NCI-H2171 treated with DMSO at 0.1 percent for 48 hours (cell line): ENCODE results near the gene RAP1A.
"Not testable (repeated sequence)": the region's sequence is repeated elsewhere in the genome, so short reads cannot be mapped to it uniquely, and the experiment has no call there.

Source experiments
- DNase-seq: peaks from one replicate; lab custom pipeline; 2025; lab: John Stamatoyannopoulos, UW

The RAP1A gene

DNA sequence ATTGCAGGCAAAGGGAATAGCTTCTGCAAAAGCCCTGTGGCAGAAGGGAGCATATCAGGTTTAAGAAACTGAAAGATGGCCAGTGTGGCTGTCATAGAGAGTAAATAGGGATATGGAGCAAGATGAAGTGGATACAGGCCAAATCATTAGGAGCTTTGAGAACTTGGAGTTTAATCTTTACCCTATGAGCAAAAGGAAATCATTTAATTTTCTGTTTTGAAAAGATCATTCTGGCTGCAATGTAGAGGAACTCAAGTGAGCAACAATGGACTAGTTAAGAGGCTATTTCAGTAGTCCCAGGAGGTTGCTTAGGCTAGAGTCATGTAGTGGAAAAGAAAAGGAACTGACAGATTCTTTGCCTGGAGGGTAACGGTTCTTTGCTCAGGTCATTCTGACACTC, 47.2 kb downstream of the RAP1A start:
- DNase-seq: no peak

DNA sequence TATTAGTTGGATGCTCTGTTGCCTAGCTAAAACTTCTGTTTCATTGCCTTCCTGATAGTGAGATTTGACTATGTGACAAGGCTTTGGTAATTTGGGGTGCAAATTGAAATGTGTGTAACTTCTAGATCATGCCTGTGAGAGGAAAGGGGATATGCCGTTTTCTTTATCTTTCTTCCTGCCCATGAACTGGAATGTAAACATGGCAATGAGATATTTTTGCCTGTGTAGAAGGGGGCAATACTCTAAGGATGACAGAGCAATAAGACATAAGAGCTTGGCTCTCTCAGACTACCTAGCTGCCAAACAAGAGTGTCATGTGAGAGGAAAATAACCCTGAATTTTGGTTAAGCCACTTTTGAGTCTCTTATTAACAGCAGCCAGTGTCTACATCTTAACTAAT, 49.7 kb downstream of the RAP1A start:
- DNase-seq: no peak

DNA sequence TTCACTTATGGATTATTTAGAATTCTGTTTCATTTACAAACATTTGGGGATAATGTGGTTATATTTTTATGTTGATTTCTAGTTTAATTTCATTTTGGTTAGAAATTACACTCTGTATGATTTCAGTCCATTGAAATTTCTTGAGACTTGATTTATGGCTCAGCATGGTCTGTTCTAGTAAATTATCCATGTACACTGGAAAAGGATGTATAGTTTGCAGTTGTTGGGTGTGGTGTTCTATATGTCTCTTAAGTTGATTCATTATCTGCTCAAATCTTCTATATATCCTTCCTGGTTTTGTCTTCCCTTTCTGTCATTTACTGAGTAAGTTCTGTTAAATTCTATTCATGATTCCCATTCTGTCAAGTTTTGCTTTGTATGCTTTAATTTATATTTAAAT, 52.3 kb downstream of the RAP1A start:
- no peak for DNase-seq

DNA sequence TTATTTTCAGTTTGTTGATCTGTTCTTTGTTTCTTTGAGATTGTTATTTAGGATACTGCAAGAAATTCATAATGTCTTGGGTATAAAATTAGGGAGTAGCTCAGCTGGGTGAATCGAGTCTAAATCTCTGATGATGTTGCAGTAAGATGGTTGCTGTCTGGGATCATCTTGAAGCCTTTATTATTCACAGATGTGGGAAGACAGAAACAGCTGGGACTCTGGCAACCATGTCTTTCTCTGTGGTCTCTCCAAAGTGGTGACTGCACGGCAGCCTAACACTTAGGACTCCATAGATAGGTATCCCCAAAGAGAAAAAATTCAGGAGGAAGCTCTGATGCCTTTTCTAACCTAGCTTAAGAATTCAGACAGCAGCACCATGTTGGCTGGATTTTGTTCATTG, 52.7 kb downstream of the RAP1A start:
- no peak for DNase-seq

DNA sequence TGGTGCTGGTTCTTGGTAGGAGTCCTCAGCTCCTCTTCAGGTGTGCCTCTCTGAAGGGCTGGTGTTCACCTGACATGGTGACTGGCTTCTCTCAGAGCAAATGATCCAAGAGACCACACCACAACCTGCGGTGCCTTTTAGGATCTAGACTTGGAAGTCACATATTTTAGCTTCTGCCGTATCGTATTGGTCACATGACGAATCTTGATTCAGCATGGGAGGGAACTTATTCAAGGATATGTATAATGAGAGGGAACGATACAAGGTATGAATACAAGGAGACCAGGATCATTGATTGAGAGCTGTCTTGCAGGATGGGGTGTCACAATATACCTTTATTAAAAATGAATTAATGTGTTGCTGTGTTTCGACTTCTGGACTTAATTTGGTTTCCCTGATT, 58.0 kb downstream of the RAP1A start:
- no peak for DNase-seq

DNA sequence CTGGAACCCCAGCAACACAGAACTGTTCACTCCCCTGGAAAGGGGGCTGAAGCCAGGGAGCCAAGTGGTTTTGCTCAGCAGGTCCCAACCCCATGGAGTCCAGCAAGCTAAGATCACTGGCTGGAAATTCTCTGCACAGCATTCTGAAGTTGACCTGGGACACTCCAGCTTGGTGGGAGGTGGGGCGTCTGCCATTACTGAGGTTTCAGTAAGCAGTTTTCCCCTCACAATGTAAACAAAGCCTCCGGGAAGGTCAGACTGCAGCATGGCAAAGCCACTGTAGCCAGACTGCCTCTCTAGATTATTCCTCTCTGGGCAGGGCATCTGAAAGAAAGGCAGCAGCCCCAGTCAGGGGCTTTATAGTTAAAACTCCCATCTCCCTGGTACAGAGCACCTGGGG, 60.0 kb downstream of the RAP1A start:
- no peak for DNase-seq

DNA sequence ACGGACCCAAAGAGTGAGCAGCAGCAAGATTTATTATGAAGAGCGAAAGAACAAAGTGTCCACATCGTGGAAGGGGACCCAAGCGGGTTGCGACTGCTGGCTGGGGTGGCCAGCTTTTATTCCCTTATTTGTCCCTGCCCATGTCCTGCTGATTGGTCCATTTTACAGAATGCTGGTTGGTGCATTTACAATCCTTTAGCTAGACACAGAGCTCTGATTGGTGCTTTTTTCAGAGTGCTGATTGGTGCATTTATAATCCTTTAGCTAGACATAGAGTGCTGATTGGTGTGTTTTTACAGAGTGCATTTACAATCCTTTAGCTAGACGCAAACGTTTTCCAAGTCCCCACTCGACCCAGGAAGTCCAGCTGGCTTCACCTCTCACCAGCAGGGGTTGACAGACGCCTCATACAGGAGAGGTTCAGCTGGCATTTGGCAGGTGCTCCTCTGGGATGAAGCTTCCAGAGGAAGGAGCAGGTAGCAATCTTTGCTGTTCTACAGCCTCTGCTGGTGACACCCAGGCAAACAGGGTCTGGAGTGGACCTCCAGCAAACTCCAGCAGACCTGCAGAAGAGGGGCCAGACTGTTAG, 60.7 kb downstream of the RAP1A start:
- not testable (repeated sequence) for DNase-seq

DNA sequence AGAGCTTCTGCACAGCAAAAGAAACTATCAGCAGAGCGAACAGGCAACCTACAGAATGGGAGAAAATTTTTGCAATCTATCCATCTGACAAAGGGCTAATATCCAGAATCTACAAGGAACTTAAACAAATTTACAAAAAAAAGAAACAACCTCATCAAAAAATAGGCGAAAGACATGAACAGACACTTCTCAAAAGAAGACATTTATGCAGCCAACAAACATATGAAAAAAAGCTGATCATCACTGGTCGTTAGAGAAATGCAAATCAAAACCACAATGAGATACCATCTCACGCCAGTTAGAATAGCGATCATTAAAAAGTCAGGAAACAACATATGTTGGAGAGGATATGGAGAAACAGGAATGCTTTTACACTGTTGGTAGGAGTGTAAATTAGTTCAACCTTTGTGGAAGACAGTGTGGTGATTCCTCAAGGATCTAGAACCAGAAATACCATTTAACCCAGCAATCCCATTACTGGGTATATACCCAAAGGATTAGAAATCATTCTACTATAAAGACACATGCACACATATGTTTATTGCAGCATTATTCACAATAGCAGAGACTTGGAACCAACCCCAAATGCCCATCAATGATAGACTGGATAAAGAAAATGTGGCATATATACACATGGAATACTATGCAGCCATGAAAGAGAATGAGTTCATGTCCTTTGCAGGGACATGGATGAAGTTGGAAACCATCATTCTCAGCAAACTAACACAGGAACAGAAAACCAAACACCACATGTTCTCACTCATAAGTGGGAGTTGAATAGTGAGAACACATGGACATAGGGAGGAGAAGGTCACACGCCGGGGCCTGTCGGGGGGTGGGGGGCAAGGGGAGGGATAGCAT, 65.9 kb downstream of the RAP1A start:
- DNase-seq: not testable (repeated sequence)

DNA sequence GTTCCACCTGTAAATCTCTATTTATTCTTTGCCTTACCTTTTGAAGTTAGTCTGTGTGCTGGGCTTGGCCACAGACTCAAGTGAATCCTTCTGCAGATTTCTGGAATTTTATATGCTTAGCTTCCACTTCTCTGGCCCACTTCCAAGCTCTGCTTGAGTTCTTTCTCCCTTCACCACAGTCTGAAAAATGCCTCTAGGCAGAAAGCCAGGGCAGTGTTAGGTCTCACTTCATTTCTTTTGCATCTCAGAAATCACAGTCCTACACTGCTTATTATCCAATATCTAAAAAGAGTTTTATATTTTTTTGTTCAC, 70.7 kb downstream of the RAP1A start:
- DNase-seq: peak; percentile 25

DNA sequence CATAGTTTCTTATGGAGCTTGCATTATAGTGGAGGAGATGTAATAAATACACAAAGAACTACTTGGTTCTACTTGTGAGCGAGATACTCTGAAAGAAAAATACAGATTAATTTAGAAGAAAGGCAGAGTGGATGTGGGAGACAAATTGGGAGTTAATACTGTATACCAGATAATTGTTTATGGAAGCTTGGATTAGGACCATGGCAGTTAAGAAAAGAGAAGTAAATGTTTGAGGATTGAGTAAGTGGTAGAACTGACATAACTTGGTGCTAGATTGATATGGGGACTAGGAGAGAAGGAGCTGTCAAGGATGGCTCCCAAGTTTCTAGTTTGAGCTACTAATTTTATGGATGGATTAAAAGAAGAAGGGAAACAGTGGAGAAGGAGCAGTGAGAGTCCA, 72.3 kb downstream of the RAP1A start:
- DNase-seq: no peak

DNA sequence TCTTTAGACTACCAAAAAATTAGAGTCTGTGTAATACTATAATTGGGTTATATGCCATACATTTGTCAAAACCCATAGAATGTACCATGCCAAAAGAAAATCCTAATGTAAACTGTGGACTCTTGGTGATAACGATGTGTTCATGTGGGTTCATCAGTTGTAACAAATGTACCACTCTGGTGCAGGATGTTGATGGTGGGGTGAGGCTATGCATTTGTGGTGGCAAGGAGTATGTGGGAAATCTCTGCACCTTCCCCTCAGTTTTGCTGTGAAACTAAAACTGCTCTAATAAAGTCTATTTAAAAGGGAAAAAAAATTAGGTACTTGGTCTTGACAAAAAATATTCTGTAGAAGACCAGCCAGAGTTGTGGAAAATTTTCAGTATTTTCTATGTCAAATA, 76.2 kb downstream of the RAP1A start:
- DNase-seq: no peak

DNA sequence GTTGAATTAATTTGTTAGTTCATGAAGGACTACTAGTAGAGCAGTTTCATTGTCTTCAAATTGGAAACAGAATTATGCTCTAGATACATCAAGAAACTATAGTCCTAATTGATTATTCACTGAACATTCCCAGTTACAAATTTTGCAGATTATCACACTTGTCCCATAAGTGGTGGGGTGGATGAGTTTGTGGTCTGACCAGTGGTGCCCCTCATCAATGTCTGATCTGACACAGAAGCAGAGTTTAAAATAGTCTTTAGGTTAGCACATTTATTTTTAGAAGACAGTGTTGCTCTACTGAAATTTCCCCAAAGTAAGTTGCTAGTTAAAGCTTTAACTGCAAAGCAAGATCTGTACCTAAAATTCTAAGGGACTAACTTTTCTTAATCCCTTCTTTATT, 76.7 kb downstream of the RAP1A start:
- no peak for DNase-seq

DNA sequence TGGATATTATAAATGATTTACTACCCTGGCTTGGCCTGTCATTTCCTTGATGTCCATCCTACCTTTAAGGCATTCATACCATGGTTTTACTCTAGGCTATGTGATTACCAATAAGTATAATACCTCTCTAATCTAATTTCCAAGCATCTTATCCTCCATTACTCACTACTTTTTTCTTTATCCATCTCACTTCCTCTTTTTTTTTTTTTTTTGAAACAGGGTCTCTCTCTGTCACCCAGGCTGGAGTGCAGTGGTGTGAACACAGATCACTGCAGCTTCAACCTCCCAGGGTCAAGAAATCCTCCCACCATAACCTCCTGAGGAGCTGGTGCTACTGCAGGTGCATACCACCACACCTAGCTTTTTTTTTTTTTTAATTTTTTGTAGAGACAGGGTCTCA, 79.7 kb downstream of the RAP1A start:
- no peak for DNase-seq

DNA sequence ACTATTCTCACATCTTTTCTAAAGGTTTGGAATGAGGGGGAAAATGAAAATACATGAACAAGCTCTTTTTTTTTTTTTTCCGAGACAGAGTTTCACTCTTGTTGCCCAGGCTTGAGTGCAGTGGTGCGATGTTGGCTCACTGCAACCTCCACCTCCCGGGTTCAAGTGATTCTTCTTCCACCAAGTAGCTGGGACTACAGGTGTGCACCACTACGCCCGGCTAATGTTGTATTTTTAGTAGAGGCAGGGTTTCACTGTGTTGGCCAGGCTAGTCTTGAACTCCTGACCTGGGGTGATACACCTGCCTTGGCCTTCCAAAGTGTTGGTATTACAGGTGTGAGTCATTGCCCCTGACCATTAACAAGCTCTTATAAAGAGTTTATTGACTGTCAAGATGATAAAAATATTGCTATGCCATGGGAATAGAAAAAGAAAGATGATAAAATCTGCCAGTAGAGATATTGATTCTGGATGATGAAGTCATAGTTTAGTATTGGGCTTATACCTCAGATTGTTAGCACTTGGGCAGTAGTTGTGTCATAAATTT, 83.0 kb downstream of the RAP1A start:
- no peak for DNase-seq

DNA sequence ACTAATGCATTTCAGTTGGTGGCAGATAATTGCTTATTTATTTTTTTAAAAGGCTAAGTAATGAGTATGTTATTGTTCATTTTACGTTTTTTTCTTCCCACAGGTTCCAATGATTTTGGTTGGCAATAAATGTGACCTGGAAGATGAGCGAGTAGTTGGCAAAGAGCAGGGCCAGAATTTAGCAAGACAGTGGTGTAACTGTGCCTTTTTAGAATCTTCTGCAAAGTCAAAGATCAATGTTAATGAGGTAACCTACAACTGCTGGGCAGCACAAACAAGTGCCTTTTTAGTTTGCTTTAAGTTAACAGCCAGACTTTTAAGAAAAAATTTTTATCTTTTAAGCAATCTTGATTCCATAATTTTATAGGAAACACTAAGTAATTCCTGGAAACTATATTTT, 84.7 kb downstream of the RAP1A start:
- no peak for DNase-seq

DNA sequence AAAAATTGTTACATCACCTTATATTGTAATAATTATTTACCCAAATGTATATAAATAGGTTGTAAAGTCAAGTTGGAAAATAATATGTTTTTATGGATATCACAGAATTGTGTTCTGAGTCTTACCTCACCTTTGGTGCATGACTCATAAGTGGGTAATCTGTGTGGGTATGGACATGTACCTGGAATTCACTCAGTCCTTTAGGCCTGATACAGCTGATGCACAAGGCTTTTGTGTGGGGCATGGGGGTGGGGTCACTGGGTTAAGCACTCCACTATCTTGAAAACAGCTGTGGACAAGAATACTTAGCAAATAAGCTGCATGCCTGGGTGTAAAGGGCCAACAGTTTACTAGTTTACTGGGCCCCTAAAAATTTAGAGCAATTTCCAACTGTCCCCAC, 85.2 kb downstream of the RAP1A start:
- no peak for DNase-seq

DNA sequence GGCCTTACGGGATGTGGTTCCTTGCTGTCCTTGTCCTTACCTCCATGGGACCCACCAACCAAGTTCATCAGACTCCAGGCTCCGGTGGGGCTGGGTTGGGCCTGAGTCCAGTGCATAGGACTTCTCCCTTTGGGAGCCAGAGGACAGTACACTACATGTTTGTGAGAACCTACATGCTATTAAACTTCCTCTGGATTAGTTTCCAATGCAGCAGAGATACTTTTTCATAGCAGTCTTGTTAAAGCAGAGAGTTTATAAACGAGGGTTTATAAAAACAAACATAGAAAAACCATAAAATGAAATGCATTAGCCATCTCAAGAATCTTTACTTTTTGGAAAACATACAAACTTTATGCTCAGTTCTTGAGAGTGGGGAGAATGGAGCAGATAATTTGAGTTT, 86.3 kb downstream of the RAP1A start:
- DNase-seq: no peak

DNA sequence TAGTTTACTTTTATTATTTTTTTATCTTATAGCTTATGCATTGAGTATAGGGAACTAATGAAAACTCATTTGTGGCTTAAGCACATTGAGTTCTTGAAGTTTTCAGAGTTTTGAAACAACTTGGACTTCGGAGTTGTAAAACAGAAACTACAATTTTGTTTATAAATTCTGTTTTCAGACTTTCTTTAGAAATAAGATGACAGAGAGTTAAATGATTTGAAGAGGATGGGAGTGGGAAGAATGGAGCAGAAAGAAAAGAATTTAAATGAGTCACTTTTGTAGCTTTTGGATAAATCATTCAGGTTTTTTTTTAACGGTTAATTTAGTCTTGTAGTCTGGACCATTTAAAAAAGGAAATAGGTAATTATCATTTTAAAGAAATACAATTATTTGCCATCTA, 87.3 kb downstream of the RAP1A start:
- DNase-seq: no peak

DNA sequence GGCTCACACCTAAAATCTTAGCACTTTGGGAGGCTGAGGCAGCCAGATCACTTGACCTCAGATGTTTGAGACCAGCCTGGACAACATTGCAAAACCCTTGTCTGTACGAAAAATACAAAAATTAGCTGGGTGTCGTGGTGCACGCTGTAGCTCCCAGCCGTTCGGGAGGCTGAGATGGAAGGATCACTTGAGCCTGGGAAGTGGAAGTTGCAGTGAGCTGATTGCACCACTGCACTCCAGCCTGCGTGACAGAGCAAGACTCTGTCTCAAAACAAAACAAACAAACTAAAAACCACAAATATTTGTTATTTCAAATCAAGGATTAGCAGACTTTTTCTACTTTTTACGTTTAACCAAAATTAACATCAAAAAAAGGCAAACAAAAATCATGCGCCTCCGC, 88.3 kb downstream of the RAP1A start:
- DNase-seq: no peak

DNA sequence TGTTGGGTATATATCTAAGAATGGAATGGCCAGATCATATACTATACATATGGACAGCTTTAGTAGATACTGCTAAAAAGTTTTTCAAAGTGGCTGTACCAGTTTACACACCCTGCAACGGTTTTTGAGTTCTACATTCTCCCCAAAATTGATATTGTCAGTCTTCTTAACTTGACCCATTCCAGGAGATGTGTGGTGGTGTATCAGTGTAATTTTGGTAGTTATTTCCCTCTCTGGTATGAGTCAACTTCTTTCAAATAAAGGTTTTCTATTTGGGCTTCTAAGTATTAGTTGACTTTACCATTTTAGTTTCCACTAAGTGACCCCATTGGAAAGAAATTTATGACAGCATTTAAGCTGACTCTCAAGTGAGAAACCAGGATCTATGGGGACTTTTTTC, 90.4 kb downstream of the RAP1A start:
- no peak for DNase-seq

DNA sequence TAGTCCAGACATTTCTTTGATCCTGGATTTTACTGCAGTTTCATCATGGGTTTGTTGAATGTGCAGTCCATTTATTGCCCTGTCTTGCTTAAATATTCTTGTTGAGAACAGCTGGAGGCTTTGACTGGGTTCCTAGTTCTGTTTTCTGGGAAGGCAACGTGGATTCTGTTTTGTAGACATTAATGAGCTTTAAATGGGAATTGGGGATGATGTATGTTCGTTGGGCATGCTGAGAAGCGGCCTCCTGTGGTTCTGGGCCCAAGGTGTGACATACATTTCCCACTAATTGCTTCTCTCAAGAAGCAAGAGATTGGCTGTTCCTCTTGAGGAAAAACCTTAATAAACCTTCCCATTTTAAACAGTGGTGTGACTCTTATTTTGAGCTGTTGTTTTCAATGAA, 96.7 kb downstream of the RAP1A start:
- no peak for DNase-seq

DNA sequence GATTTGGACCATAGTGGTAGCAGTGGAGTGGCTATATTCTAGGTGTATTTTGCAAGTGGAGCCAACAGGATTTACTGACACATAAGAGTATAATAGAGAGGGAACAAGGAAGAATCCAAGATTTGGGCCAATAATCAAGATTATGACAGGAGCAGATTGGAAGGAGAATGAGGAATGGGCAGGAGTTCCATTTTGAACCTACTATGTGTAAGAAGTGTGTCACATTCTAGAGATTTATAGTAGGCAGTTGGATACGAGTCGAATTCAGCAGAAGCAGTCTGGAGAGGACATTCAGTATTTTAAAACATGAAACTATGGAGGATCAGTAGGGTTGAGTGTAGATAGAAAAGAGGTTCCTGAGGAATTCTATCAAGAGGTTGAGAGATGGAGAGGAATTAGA, 97.9 kb downstream of the RAP1A start:
- no peak for DNase-seq

DNA sequence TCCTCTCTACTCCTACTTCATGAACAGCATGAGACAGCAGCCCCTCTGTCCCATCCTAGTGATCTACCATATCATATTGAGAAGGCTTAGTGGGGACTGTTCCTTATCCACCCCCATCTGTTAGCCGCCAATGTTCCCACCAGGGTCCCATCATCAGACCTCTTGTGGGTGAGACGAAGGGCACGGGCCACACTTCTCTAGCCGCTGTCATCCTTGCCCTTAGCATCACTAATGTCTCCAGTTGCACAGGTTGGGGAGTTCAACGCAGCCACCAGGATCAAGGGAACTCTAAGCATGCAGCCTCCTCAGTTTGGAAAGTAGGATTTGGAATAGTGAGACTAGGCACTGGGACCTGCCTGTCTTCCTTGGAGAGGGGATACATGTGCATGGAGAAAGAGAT, 99.5 kb downstream of the RAP1A start:
- DNase-seq: no peak

DNA sequence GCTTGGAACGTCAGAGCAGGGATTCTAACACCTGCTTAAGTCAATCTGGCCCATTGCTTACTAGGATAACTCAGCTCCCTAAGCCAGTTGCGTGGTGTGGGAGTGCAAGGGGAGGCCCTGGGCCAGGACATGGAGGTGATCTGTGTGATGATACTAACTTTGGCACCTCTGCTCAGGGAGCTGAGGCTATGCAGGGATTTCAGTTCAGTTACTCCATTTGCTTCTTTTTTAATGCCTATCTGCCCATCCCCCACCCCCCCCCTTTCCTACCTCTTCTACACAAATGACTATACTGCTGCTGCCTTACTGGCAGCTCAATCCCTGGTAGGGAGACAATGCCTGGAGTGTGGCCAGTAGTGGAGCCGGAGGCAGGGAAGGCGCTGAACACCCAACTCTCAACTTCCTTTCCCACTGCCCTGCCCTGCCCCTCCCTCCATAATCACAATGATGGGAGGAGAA, 100.1 kb downstream of the RAP1A start:
- peak; percentile 15 for DNase-seq
